ENCODE results near the gene APP. TPM values are rescaled to one million over a fixed set of nuclear protein-coding genes. Genes with fewer than 3 reads are reported as not detected.

Gene APP
- total RNA-seq, 2 donors from 2014 or later, result 506 to 721 TPM

DNA sequence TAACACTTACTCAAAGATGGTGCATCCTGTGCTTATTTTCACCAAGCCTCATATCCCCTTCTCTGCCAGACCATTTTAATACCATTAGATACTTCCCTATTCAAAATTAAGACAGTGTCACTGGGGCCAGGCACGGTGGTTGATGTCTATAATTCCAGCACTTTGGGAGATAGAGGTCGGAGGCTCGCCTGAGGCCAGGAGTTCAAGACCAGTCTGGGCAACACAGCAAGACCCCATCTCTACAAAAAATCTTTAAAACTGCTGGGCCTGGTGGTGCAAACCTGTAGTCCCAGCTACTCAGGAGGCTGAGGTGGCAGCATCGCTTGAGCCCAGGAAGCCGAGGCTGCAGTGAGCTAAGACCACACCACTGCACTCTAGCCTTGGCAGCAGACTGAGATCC, 28.2 kb downstream of the APP start:
- Histone ChIP-seq H3K4me1 (peaks cover 3% of the 10 kb centered on the region), H3K9ac (ENCODE audit: low read depth in 2 of 2, low read length in 2 of 2) (no peak overlapping the region), H3K9me3 (no peaks in the 10 kb centered on the region), H3K27ac (no peak overlapping the region), H3K36me3 (no peaks in the 10 kb centered on the region), H3K27me3 (no peaks in the 10 kb centered on the region), H3K4me3 (no peak overlapping the region)
- TF ChIP-seq, protein P1, sequence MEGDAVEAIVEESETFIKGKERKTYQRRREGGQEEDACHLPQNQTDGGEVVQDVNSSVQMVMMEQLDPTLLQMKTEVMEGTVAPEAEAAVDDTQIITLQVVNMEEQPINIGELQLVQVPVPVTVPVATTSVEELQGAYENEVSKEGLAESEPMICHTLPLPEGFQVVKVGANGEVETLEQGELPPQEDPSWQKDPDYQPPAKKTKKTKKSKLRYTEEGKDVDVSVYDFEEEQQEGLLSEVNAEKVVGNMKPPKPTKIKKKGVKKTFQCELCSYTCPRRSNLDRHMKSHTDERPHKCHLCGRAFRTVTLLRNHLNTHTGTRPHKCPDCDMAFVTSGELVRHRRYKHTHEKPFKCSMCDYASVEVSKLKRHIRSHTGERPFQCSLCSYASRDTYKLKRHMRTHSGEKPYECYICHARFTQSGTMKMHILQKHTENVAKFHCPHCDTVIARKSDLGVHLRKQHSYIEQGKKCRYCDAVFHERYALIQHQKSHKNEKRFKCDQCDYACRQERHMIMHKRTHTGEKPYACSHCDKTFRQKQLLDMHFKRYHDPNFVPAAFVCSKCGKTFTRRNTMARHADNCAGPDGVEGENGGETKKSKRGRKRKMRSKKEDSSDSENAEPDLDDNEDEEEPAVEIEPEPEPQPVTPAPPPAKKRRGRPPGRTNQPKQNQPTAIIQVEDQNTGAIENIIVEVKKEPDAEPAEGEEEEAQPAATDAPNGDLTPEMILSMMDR (IDR thresholded peaks at IDR 0.05), result no peak
- intact Hi-C loops (cut with DNase I), result no loop called here
- no peak for DNase-seq

DNA sequence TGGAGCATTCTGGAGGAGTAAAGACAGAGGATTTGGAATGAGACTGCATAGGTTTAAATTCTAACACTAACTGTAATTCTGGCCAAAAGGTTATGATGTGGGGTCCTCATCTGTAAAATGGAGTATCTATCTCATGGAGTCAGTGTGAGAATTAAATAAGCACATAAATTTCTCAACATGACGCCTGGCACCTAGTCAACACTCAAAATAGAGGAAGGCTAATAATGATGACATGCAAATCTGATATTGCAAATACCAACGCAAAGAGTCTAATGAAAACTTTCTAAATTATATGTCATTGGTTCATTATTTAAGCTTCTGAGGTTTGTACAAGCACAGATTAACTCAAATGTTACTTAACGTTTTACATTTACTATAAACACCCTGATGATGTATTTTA, 29.6 kb downstream of the APP start:
- Histone ChIP-seq H3K4me3 (no peak overlapping the region), H3K4me1 (peaks cover 3% of the 10 kb centered on the region), H3K36me3 (no peaks in the 10 kb centered on the region), H3K9ac (ENCODE audit: low read depth in 2 of 2, low read length in 2 of 2) (no peak overlapping the region), H3K27ac (no peak overlapping the region), H3K27me3 (no peaks in the 10 kb centered on the region), H3K9me3 (no peaks in the 10 kb centered on the region)
- intact Hi-C loops (cut with DNase I), result no loop called here
- TF ChIP-seq, protein P1 (IDR thresholded peaks at IDR 0.05), result no peak
- no peak for DNase-seq

DNA sequence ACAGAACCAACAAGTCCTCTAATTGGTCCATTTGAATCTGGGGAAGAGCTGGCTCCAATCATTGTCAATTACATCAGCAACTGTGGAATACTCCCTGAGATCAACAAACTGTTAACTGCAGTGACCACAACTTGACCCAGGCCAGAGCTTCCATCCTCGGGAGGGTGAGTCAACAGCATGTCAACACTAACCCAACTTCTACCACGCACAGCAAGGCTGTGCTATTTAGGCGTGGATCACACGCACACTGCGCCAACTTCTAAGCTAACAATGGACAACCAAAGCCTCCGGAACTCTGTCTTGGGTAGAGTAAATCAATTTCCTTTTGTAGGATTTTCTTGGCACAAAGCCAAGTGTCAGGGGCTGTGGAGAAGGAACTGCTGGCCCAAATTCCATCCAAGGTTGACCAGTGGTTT, 30.4 kb downstream of the APP start:
- no peak overlapping the region for H3K4me3 ChIP-seq
- H3K4me1 ChIP-seq, result peaks cover 3% of the 10 kb centered on the region
- no peak overlapping the region for H3K27ac ChIP-seq
- no peak overlapping the region for H3K9ac ChIP-seq (ENCODE audit: low read depth in 2 of 2, low read length in 2 of 2)
- intact Hi-C loops (cut with DNase I), result no loop called here
- H3K27me3 ChIP-seq, result no peaks in the 10 kb centered on the region
- TF ChIP-seq, protein P1 (IDR thresholded peaks at IDR 0.05), result no peak
- no peaks in the 10 kb centered on the region for H3K9me3 ChIP-seq
- DNase-seq, result peak; percentile 36
- no peaks in the 10 kb centered on the region for H3K36me3 ChIP-seq

DNA sequence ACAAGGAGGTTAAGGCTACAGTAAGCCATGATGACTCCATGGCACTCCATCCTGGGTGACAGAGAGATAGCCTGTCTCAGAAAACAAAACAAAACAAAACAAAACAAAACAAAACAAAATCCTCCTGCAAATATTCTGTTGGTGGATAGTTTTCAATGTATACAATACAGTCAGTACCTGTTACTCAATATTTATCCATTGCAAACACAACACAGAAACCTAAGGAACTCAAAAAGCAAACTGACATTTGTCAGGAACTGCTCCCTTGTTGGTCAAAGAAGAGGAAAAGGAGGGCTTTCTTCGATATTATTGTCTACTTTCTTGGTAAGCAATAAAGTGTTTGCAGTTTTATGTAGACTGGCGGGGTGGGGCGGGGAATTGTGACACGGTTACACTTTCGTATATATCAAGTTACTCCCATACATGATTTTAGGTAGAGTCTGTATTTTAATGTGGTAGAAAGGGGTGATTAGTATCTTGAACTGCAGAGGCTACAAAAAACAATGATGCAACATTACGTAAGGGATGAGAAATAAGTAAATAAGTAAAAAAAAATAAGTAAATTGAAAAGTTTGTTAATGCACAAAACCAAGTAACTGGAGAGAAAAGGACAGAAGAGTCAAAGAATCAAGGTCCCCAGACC, 31.8 kb downstream of the APP start:
- TF ChIP-seq, protein P1 (IDR thresholded peaks at IDR 0.05), result no peak
- no peak overlapping the region for H3K4me3 ChIP-seq
- no peaks in the 10 kb centered on the region for H3K9me3 ChIP-seq
- no peak for DNase-seq
- no peaks in the 10 kb centered on the region for H3K36me3 ChIP-seq
- intact Hi-C loops (cut with DNase I), result no loop called here
- no peak overlapping the region for H3K9ac ChIP-seq (ENCODE audit: low read depth in 2 of 2, low read length in 2 of 2)
- H3K4me1 ChIP-seq, result peaks cover 3% of the 10 kb centered on the region
- H3K27ac ChIP-seq, result no peak overlapping the region
- no peaks in the 10 kb centered on the region for H3K27me3 ChIP-seq

DNA sequence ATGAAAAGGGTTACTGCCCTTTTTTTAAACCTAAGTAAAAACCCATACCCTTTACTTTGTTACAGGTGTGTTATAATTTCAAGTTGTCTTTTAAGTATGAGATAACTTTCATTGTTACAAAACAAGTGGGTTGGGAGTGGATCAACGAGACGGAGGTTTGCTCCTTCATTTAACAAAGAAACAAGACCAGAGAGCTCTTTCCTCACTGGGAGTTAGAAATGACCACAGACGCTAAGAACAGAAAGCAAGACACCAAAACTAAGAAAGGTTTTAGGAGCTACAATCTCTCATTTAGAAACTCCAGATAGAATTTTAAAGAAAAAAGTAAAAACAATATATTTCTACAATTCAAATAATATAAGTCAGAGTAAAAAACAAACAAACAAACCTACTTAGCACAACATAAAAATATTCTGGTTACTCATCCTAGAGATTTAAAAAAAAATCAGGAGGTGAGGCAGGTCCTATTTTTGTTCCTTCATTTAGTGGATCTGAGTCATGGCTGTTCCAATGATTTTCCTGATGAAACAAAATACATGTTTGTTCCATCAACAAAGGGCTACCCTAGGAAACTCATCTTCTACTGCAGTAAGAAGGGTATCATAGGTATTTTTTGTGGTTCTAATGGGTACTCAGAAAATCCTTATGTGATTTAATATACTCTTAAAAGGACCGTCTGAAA, 33.0 kb downstream of the APP start:
- Histone ChIP-seq H3K27me3 (no peaks in the 10 kb centered on the region), H3K4me1 (peaks cover 3% of the 10 kb centered on the region), H3K36me3 (no peaks in the 10 kb centered on the region), H3K9me3 (no peaks in the 10 kb centered on the region), H3K27ac (no peak overlapping the region), H3K4me3 (no peak overlapping the region), H3K9ac (ENCODE audit: low read depth in 2 of 2, low read length in 2 of 2) (no peak overlapping the region)
- TF ChIP-seq, protein P1 (IDR thresholded peaks at IDR 0.05), result no peak
- intact Hi-C loops (cut with DNase I), result no loop called here
- DNase-seq, result no peak

Measured in colonic mucosa (tissue), 4 donors.